ENCODE results near the gene SBF1. TPM values are rescaled to one million over a fixed set of nuclear protein-coding genes. Genes with fewer than 3 reads are reported as not detected.

The SBF1 gene
- total RNA-seq, 1 experiment from 2014 or later, result 48.5 TPM

- Histone ChIP-seq H3K27ac (ENCODE audit: low read length) (no peak overlapping the region), H2AFZ (ENCODE audit: low read length) (no peak overlapping the region), H3F3A (ENCODE audit: low read length, unreplicated experiment) (no peaks in the 10 kb centered on the region), H3K9ac (ENCODE audit: low read length) (no peak overlapping the region), H3K4me2 (ENCODE audit: low read length) (no peak overlapping the region), H3K27me3 (ENCODE audit: low read length) (no peaks in the 10 kb centered on the region), H3K36me3 (ENCODE audit: low read depth, low read length) (no peaks in the 10 kb centered on the region), H3K4me1 (ENCODE audit: insufficient read depth, low read length) (no peaks in the 10 kb centered on the region; the same call in 1 of the 2 replicates), H4K20me1 (ENCODE audit: low read length) (no peaks in the 10 kb centered on the region), H3K9me3 (ENCODE audit: low read length) (no peaks in the 10 kb centered on the region), H3K79me2 (ENCODE audit: low read length) (peaks cover 14% of the 10 kb centered on the region), H3K4me3 (ENCODE audit: low read length) (no peak overlapping the region), H3K9me2 (replicated peaks; ENCODE audit: low read length) (no peaks in the 10 kb centered on the region)
- no peak for ATAC-seq
- ChIA-PET CTCF (no interaction called here), POLR2A (ENCODE audit: unreplicated experiment) (no interaction called here)
- TF ChIP-seq EZH2 (IDR thresholded peaks at IDR 0.05; ENCODE audit: low read length, unreplicated experiment), result no peak
- TF ChIP-seq EZH2phosphoT487 (IDR thresholded peaks at IDR 0.05; ENCODE audit: borderline replicate concordance, low read length), result no peak
- BruUV-seq (replicated peaks), result no TSS peak
- intact Hi-C loops (cut with micrococcal nuclease), result no loop called here
- no peak for DNase-seq
These were observed 28.0 kb upstream of the SBF1 start for GRCh38 chr22:50502628-50503474.

- no peaks in the 10 kb centered on the region for H4K20me1 ChIP-seq (ENCODE audit: low read length)
- no peak for TF ChIP-seq CTCF (conservative IDR thresholded peaks at IDR 0.05; ENCODE audit: low read depth, low read length)
- no peak for TF ChIP-seq EZH2phosphoT487 (IDR thresholded peaks at IDR 0.05; ENCODE audit: borderline replicate concordance, low read length)
- TF ChIP-seq EZH2 (IDR thresholded peaks at IDR 0.05; ENCODE audit: low read length, unreplicated experiment), result no peak
- H3K36me3 ChIP-seq (ENCODE audit: low read depth, low read length), result no peaks in the 10 kb centered on the region
- intact Hi-C loops (cut with micrococcal nuclease), result no loop called here
- H3K4me3 ChIP-seq (ENCODE audit: low read length), result no peak overlapping the region
- ChIA-PET POLR2A (ENCODE audit: unreplicated experiment) (no interaction called here), CTCF (no interaction called here)
- H3F3A ChIP-seq (ENCODE audit: low read length, unreplicated experiment), result no peaks in the 10 kb centered on the region
- H3K27me3 ChIP-seq (ENCODE audit: low read length), result no peaks in the 10 kb centered on the region
- no peaks in the 10 kb centered on the region for H3K9me2 ChIP-seq (replicated peaks; ENCODE audit: low read length)
- DNase-seq, result no peak
- H2AFZ ChIP-seq (ENCODE audit: low read length), result no peak overlapping the region
- ATAC-seq, result no peak
- BruUV-seq (replicated peaks), result no TSS peak
- H3K27ac ChIP-seq (ENCODE audit: low read length), result no peak overlapping the region
- H3K9ac ChIP-seq (ENCODE audit: low read length), result no peak overlapping the region
- H3K4me2 ChIP-seq (ENCODE audit: low read length), result no peak overlapping the region
- no peaks in the 10 kb centered on the region; the same call in 1 of the 2 replicates for H3K4me1 ChIP-seq (ENCODE audit: insufficient read depth, low read length)
- H3K79me2 ChIP-seq (ENCODE audit: low read length), result peaks cover 11% of the 10 kb centered on the region
- no peaks in the 10 kb centered on the region for H3K9me3 ChIP-seq (ENCODE audit: low read length)
These were observed 27.3 kb upstream of the SBF1 start for GRCh38 chr22:50502096-50502495.

- no TSS peak for BruUV-seq (replicated peaks)
These were observed 25.6 kb upstream of the SBF1 start for GRCh38 chr22:50500452-50500851.

More at GRCh38 chr22:50500452-50500851, 25.6 kb upstream of the SBF1 start:
- ATAC-seq (no peak), DNase-seq (no peak)
- no peaks in the 10 kb centered on the region for H3F3A ChIP-seq (ENCODE audit: low read length, unreplicated experiment)
- no peaks in the 10 kb centered on the region for H4K20me1 ChIP-seq (ENCODE audit: low read length)
- CTCF ChIA-PET, result no interaction called here
- H3K9me2 ChIP-seq (replicated peaks; ENCODE audit: low read length), result no peaks in the 10 kb centered on the region
- no peaks in the 10 kb centered on the region for H3K79me2 ChIP-seq (ENCODE audit: low read length)
- H3K4me2 ChIP-seq (ENCODE audit: low read length), result no peak overlapping the region
- H2AFZ ChIP-seq (ENCODE audit: low read length), result no peak overlapping the region
- no peak overlapping the region for H3K9ac ChIP-seq (ENCODE audit: low read length)
- no peaks in the 10 kb centered on the region for H3K36me3 ChIP-seq (ENCODE audit: low read depth, low read length)
- intact Hi-C loops (cut with micrococcal nuclease), result no loop called here
- no peak for TF ChIP-seq EZH2 (IDR thresholded peaks at IDR 0.05; ENCODE audit: low read length, unreplicated experiment)
- no peak for TF ChIP-seq EZH2phosphoT487 (IDR thresholded peaks at IDR 0.05; ENCODE audit: borderline replicate concordance, low read length)
- no peak for TF ChIP-seq CTCF (conservative IDR thresholded peaks at IDR 0.05; ENCODE audit: low read depth, low read length)
- H3K27me3 ChIP-seq (ENCODE audit: low read length), result no peaks in the 10 kb centered on the region
- no peaks in the 10 kb centered on the region for H3K4me1 ChIP-seq (ENCODE audit: insufficient read depth, low read length)
- POLR2A ChIA-PET (ENCODE audit: unreplicated experiment), result no interaction called here
- no peak overlapping the region for H3K4me3 ChIP-seq (ENCODE audit: low read length)
- no peaks in the 10 kb centered on the region for H3K9me3 ChIP-seq (ENCODE audit: low read length)
- H3K27ac ChIP-seq (ENCODE audit: low read length), result no peak overlapping the region

All from PC-3 (cell line).